SK-N-SH treated with all-trans-retinoic acid at 6 μM for 48 hours (cell line): ENCODE data around the gene DCC.

Source experiments
- ATAC-seq: fragments of 200-7000 bp; cut with Tn5 transposase; 3 replicates; pipeline ENCODE4 v1.9.1; 2020; ENCODE audit warnings: mild to moderate bottlenecking, moderate library complexity
- ARNTL ChIP-seq: fragments of 450-650 bp; formaldehyde crosslinking; IDR thresholded peaks from 2 replicates; pipeline ENCODE4 v1.5.0; 2020; ENCODE audit warnings: low read depth, mild to moderate bottlenecking, moderate library complexity, borderline replicate concordance
- BACH2 ChIP-seq: fragments of 250-450 bp; sonication (Bioruptor Pico); IDR thresholded peaks from 2 replicates; pipeline ENCODE4 v1.9.0; 2021; ENCODE audit warnings: mild to moderate bottlenecking, borderline replicate concordance
- CREB5 ChIP-seq: fragments of 250-450 bp; sonication (Bioruptor Pico); IDR thresholded peaks from 2 replicates; pipeline ENCODE4 v1.5.1; 2020; ENCODE audit warnings: low read depth, mild to moderate bottlenecking, moderate library complexity
- CSDC2 ChIP-seq: fragments of 250-450 bp; sonication (Bioruptor Pico); IDR thresholded peaks from 2 replicates; pipeline ENCODE4 v1.5.0; 2020; ENCODE audit warnings: mild to moderate bottlenecking, moderate library complexity
- GLIS3 ChIP-seq: fragments of 250-450 bp; sonication (Bioruptor Pico); IDR thresholded peaks from 2 replicates; pipeline ENCODE4 v1.5.0; 2020; ENCODE audit warnings: mild to moderate bottlenecking, moderate library complexity
- ISL1 ChIP-seq: fragments of 250-450 bp; sonication (Bioruptor Pico); IDR thresholded peaks from 2 replicates; pipeline ENCODE4 v2.1.2; 2022; ENCODE audit warnings: mild to moderate bottlenecking, moderate library complexity
- OSR1 ChIP-seq: fragments of 250-450 bp; sonication (Bioruptor Pico); IDR thresholded peaks from 2 replicates; pipeline ENCODE4 v1.8.0; 2022; ENCODE audit warnings: moderate library complexity, mild to moderate bottlenecking, inconsistent platforms
- PPARA ChIP-seq: fragments of 250-450 bp; sonication (Bioruptor Pico); IDR thresholded peaks from 2 replicates; pipeline ENCODE4 v1.5.0; 2020; ENCODE audit warnings: mild to moderate bottlenecking, borderline replicate concordance
- RARB ChIP-seq: fragments of 250-450 bp; sonication (Bioruptor Pico); IDR thresholded peaks from 2 replicates; pipeline ENCODE4 v1.8.0; 2021; ENCODE audit warnings: mild to moderate bottlenecking, moderate library complexity
- SNAI2 ChIP-seq: fragments of 250-450 bp; sonication (Bioruptor Pico); IDR thresholded peaks from 2 replicates; pipeline ENCODE4 v1.5.0; 2020; ENCODE audit warnings: mild to moderate bottlenecking, moderate library complexity
- TCF4 ChIP-seq: fragments of 250-450 bp; sonication (Bioruptor Pico); IDR thresholded peaks from 2 replicates; pipeline ENCODE4 v1.8.0; 2021; ENCODE audit warnings: mild to moderate bottlenecking, moderate library complexity, borderline replicate concordance
- TOX ChIP-seq: fragments of 250-450 bp; sonication (Bioruptor Pico); IDR thresholded peaks from 2 replicates; pipeline ENCODE4 v1.8.0; 2021; ENCODE audit warnings: mild to moderate bottlenecking, moderate library complexity, borderline replicate concordance
- ZFP3 ChIP-seq: fragments of 250-450 bp; sonication (Bioruptor Pico); IDR thresholded peaks from 2 replicates; pipeline ENCODE4 v1.5.0; 2020; ENCODE audit warnings: mild to moderate bottlenecking, moderate library complexity
- ZFP30 ChIP-seq: fragments of 450-650 bp; formaldehyde crosslinking; IDR thresholded peaks from 2 replicates; pipeline ENCODE4 v1.5.0; 2022; ENCODE audit warnings: mild to moderate bottlenecking, moderate library complexity
- ZNF565 ChIP-seq: fragments of 450-650 bp; formaldehyde crosslinking; conservative IDR thresholded peaks from 2 replicates; pipeline ENCODE4 v1.5.0; 2020; ENCODE audit warnings: low read depth, mild to moderate bottlenecking, moderate library complexity
- ZNF70 ChIP-seq: fragments of 450-650 bp; formaldehyde crosslinking; IDR thresholded peaks from 2 replicates; pipeline ENCODE4 v1.5.0; 2020; ENCODE audit warnings: mild to moderate bottlenecking, moderate library complexity
- ZNF8 ChIP-seq: fragments of 450-650 bp; formaldehyde crosslinking; IDR thresholded peaks from 2 replicates; pipeline ENCODE4 v1.5.0; 2020; ENCODE audit warnings: mild to moderate bottlenecking, moderate library complexity
- TF ChIP-seq, protein P1 (sequence below): fragments of 250-450 bp; sonication (Bioruptor Pico); IDR thresholded peaks from 2 replicates; pipeline ENCODE4 v1.5.0; 2020; ENCODE audit warnings: mild to moderate bottlenecking, moderate library complexity
- TF ChIP-seq, protein P2 (sequence below): fragments of 250-450 bp; sonication (Bioruptor Pico); IDR thresholded peaks from 2 replicates; pipeline ENCODE4 v1.8.0; 2020; ENCODE audit warnings: mild to moderate bottlenecking, moderate library complexity, borderline replicate concordance
- TF ChIP-seq, protein P3 (sequence below): fragments of 250-450 bp; sonication (Bioruptor Pico); IDR thresholded peaks from 2 replicates; pipeline ENCODE4 v1.5.1; 2021; ENCODE audit warnings: mild to moderate bottlenecking, moderate library complexity
- TF ChIP-seq, protein P4 (sequence below): fragments of 250-450 bp; sonication (Bioruptor Pico); IDR thresholded peaks from 2 replicates; pipeline ENCODE4 v1.8.0; 2021; ENCODE audit warnings: low read depth, mild to moderate bottlenecking, moderate library complexity, borderline replicate concordance

The DCC gene

GRCh38 chr18:52861558-52861957 lies 521.6 kb downstream of the DCC start:
- TF ChIP-seq TOX (no peak), ZFP30 (CRISPR knock-in tag) (no peak), RARB (no peak), ZNF8 (CRISPR knock-in tag) (no peak), ARNTL (CRISPR knock-in tag) (no peak), PPARA (CRISPR knock-in tag) (no peak), TCF4 (CRISPR knock-in tag) (no peak), ZNF565 (CRISPR knock-in tag) (no peak), SNAI2 (CRISPR knock-in tag) (no peak), CREB5 (CRISPR knock-in tag) (no peak), GLIS3 (no peak), ISL1 (CRISPR knock-in tag) (no peak), ZFP3 (no peak), BACH2 (CRISPR knock-in tag) (no peak), ZNF70 (no peak)
- TF ChIP-seq, protein P1, sequence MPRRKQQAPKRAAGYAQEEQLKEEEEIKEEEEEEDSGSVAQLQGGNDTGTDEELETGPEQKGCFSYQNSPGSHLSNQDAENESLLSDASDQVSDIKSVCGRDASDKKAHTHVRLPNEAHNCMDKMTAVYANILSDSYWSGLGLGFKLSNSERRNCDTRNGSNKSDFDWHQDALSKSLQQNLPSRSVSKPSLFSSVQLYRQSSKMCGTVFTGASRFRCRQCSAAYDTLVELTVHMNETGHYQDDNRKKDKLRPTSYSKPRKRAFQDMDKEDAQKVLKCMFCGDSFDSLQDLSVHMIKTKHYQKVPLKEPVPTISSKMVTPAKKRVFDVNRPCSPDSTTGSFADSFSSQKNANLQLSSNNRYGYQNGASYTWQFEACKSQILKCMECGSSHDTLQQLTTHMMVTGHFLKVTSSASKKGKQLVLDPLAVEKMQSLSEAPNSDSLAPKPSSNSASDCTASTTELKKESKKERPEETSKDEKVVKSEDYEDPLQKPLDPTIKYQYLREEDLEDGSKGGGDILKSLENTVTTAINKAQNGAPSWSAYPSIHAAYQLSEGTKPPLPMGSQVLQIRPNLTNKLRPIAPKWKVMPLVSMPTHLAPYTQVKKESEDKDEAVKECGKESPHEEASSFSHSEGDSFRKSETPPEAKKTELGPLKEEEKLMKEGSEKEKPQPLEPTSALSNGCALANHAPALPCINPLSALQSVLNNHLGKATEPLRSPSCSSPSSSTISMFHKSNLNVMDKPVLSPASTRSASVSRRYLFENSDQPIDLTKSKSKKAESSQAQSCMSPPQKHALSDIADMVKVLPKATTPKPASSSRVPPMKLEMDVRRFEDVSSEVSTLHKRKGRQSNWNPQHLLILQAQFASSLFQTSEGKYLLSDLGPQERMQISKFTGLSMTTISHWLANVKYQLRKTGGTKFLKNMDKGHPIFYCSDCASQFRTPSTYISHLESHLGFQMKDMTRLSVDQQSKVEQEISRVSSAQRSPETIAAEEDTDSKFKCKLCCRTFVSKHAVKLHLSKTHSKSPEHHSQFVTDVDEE (CRISPR knock-in tag): no peak
- TF ChIP-seq, protein P2, sequence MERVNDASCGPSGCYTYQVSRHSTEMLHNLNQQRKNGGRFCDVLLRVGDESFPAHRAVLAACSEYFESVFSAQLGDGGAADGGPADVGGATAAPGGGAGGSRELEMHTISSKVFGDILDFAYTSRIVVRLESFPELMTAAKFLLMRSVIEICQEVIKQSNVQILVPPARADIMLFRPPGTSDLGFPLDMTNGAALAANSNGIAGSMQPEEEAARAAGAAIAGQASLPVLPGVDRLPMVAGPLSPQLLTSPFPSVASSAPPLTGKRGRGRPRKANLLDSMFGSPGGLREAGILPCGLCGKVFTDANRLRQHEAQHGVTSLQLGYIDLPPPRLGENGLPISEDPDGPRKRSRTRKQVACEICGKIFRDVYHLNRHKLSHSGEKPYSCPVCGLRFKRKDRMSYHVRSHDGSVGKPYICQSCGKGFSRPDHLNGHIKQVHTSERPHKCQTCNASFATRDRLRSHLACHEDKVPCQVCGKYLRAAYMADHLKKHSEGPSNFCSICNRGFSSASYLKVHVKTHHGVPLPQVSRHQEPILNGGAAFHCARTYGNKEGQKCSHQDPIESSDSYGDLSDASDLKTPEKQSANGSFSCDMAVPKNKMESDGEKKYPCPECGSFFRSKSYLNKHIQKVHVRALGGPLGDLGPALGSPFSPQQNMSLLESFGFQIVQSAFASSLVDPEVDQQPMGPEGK: no peak
- TF ChIP-seq, protein P3, sequence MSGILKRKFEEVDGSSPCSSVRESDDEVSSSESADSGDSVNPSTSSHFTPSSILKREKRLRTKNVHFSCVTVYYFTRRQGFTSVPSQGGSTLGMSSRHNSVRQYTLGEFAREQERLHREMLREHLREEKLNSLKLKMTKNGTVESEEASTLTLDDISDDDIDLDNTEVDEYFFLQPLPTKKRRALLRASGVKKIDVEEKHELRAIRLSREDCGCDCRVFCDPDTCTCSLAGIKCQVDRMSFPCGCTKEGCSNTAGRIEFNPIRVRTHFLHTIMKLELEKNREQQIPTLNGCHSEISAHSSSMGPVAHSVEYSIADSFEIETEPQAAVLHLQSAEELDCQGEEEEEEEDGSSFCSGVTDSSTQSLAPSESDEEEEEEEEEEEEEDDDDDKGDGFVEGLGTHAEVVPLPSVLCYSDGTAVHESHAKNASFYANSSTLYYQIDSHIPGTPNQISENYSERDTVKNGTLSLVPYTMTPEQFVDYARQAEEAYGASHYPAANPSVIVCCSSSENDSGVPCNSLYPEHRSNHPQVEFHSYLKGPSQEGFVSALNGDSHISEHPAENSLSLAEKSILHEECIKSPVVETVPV (CRISPR knock-in tag): no peak
- TF ChIP-seq, protein P4, sequence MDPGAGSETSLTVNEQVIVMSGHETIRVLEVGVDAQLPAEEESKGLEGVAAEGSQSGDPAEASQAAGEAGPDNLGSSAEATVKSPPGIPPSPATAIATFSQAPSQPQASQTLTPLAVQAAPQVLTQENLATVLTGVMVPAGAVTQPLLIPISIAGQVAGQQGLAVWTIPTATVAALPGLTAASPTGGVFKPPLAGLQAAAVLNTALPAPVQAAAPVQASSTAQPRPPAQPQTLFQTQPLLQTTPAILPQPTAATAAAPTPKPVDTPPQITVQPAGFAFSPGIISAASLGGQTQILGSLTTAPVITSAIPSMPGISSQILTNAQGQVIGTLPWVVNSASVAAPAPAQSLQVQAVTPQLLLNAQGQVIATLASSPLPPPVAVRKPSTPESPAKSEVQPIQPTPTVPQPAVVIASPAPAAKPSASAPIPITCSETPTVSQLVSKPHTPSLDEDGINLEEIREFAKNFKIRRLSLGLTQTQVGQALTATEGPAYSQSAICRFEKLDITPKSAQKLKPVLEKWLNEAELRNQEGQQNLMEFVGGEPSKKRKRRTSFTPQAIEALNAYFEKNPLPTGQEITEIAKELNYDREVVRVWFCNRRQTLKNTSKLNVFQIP (CRISPR knock-in tag): no peak
- ATAC-seq: no peak

DNA sequence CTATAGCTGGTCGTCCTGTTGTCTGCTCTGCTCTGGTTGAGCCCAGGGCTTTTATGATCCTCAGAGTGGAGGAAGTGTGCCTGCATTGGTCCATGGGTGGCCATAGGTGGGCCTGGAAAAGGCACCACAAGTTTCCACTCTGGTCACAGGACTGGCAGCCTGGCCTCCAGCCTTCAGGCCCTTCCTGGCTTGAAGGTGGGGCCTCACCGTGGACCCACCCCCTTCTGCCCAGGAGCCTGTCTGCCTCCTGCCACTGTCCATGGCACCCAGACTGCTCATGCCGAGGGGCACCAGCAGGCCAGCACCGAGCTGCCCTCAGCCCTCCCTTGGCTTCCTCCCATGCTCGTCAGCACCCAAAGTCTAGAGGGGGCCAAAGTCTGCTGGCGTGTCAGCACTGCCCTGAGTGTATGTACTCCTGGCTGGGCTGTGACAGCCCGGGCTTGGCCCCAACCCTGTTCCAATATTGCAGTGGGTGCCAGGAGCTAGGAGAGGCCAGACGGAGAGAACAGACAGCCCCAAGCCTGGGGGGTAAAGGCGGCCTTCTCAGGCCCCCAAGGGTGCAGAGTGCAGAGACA lies 529.4 kb downstream of the DCC start:
- TF ChIP-seq PPARA (CRISPR knock-in tag) (no peak), ZNF70 (no peak)
- no peak for ATAC-seq

DNA sequence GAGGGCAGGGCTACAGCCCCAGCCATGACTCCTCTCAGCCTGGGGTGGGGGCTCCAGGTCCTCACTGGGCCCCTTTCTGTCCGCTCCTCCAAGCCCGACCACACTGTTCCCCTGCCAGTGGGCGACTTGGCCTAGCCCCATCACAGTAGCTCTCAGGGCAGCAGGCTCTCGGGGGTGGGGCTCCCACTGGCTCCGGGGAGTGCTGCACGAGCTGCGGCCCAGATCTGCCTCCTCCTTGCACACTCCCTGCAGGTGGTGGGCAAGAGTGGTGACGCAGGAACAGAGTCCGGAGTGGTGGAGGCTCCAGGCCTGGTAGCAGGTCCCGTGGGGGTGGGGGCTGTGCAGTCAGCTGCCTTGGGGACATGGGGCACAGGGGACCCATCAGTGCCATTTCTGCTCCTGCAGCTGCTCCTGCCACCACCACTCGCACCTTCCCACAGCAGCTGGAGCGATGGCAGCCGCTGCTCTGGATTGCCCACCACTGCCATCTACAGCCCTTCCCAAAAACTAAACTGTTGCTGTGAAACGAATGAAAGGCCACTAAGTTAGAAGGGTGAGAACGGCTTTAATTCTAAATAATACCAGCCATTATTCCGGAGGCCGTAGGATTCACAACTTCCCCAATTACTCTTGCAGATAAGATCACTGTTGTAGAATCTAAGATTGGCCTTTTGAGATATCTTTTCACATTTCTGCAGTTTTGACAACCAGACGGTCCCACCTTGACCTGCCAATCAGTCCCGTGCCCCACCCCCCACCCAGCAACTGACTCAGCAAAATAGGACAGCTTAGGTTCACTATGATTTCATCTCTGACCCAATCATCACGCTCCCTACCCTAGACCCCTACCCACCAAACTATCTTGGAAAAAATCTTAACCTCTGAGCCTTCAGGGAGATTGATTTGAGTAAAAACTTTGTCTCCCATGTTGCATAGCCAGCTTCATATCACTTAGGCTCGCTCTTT lies 530.2 kb downstream of the DCC start:
- no peak for ATAC-seq
- TF ChIP-seq OSR1: no peak
- no peak for TF ChIP-seq ZNF70
- no peak for TF ChIP-seq PPARA (CRISPR knock-in tag)
- no peak for TF ChIP-seq ZNF8 (CRISPR knock-in tag)
- TF ChIP-seq ISL1 (CRISPR knock-in tag): no peak
- TF ChIP-seq, protein P1 (CRISPR knock-in tag): no peak
- no peak for TF ChIP-seq CSDC2 (CRISPR knock-in tag)
- TF ChIP-seq TOX: no peak
- no peak for TF ChIP-seq ZFP30 (CRISPR knock-in tag)
- no peak for TF ChIP-seq BACH2 (CRISPR knock-in tag)
- TF ChIP-seq RARB: no peak
- TF ChIP-seq, protein P3 (CRISPR knock-in tag): no peak
